Amniotic epithelial cell (primary cell): ENCODE data around the gene TRIM27.
"Not testable (repeated sequence)": the region's sequence is repeated elsewhere in the genome, so short reads cannot be mapped to it uniquely, and the experiment has no call there.

ENCODE experiments used
- DNase-seq: peaks from one replicate; pipeline ENCODE4 v3.0.0-alpha.2; 2010; ENCODE audit warnings: low read depth

Gene TRIM27, protein sequence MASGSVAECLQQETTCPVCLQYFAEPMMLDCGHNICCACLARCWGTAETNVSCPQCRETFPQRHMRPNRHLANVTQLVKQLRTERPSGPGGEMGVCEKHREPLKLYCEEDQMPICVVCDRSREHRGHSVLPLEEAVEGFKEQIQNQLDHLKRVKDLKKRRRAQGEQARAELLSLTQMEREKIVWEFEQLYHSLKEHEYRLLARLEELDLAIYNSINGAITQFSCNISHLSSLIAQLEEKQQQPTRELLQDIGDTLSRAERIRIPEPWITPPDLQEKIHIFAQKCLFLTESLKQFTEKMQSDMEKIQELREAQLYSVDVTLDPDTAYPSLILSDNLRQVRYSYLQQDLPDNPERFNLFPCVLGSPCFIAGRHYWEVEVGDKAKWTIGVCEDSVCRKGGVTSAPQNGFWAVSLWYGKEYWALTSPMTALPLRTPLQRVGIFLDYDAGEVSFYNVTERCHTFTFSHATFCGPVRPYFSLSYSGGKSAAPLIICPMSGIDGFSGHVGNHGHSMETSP

DNA sequence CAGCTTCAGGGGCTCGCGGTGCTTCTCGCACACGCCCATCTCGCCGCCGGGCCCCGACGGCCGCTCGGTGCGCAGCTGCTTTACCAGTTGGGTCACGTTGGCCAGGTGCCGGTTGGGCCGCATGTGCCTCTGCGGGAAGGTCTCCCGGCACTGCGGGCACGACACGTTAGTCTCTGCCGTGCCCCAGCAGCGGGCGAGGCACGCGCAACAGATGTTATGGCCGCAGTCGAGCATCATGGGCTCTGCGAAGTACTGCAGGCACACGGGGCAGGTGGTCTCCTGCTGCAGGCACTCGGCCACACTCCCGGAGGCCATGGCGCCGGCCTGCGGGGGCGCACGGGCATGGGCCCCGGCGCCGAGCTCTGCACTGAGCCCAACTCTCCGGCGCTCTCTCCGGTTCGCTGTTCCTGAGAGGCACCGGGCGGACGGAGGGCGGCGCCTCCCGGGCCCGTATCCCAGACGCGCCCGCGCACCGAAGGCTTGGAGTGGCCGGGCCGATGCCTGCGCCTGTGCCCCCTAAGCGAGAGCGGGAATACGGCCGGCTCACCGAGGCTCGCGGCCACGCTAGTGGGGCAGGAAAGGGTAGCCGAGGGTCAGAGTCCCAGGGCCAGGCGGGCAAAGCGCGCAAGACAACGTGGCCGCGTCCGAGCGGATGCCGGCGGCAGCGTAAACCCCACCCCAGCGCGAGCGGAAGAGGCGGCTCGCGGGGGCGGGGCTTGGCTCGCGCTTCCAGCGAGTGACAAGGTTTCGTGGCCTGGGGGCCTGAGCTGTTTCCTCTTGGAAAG lies at the start of gene TRIM27:
TRIM27 (minus strand) TSS at position 668 of the 785 bp plus-strand sequence; CDS start at position 315, 353 bp downstream.
- peak; percentile 72 for DNase-seq

DNA sequence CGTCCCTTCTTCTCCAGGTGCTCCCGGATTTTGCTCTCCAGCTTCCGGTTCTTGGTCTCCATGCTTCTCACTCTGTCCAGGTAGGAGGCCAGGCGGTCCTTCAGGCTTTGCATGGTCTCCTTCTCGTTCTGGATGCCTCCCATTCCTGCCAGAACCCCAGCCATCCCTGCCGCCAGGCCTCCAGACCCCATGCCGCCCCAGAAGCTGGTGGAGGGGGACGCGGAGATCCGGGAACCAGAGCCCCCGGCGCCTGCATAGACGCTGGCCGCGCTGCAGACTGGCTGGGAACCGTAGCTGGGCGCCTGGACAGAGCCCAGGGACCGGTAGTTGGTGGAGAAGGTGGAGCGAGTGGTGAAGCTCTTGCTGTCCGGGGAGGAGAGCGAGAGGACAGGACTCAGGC lies 46.3 kb upstream of the TRIM27 start:
- not testable (repeated sequence) for DNase-seq

DNA sequence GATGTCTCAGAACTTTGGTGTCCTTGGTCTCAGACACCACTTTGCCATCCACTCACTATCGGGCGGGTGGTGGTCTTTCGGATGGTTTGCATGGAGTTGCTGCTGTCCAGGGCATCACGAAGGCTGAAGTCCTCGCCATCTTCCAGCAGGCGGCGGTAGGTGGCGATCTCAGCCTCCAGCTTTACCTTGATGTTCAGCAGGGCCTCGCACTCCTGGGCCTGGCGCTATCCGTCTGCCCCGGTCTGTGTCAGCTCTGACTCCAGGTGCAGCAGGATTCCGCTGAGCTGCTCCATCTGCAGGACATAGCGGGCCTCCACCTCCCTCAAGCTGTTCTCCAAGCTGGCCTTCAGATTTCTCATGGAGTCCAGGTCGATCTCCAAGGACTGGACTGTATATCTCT lies 45.3 kb upstream of the TRIM27 start:
- DNase-seq, result no peak

DNA sequence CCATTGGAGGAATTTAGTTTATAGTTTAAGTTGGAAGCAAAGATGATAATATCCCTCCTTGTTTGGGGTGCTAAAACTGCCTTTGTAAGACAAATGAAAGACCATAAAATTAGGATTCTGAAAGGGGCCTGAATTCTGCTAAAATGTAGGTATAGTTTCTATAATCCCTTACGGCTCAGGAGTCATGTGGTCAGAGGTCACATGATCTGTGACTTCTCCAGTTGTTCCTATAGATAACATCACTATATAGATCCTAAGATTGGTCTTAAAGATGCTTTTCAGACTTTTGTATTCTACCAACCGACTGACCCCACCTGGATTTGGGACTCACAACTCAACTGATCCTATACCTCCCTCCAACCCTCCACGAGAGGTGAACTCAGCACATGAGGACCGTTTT lies 44.7 kb upstream of the TRIM27 start:
- no peak for DNase-seq

DNA sequence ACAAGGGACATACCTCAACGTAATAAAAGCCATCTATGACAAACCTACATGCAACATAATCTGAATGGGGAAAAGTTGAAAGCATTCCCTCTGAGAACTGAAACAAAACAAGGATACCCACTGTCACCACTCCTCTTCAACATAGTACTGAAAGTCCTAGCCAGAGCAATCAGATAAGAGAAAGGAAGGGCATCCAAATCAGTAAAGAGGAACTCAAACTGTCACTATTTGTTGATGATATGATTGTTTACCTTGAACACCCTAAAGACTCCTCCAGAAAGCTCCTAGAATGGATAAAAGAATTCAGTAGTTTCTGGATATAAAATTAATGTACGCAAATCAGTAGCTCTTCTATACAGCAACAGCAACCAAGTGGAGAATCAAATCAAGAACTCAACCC lies 41.9 kb upstream of the TRIM27 start:
- no peak for DNase-seq

DNA sequence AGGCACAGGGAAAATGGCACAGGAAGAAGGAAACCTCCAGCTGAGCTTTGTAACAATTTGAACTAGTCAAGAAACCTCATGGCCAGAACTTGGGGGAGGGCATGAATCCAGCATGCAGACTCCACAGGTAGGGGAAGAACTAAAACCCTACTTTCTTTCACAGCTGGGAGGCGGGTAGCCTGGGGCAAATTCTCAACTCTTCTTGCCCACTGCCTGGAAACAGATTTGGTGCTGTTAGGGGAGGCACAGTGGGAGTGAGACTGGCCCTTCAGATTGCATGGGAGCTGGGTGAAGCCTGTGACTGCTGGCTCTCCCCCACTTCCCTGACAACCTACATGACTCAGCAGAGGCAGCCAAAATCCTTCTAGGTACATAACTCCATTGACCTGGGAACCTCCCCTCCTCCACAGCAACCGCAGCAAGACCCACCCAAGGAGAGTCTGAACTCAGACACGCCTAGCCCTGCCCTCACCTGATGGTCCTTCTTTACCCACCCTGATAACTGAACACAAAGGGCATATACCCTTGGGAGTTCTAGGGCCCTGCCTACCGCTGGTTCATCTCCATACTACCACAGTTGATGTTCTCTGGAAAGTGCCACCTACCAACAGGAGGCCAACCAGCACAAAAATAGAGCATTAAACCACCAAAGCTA lies 37.2 kb upstream of the TRIM27 start:
- DNase-seq, result no peak

DNA sequence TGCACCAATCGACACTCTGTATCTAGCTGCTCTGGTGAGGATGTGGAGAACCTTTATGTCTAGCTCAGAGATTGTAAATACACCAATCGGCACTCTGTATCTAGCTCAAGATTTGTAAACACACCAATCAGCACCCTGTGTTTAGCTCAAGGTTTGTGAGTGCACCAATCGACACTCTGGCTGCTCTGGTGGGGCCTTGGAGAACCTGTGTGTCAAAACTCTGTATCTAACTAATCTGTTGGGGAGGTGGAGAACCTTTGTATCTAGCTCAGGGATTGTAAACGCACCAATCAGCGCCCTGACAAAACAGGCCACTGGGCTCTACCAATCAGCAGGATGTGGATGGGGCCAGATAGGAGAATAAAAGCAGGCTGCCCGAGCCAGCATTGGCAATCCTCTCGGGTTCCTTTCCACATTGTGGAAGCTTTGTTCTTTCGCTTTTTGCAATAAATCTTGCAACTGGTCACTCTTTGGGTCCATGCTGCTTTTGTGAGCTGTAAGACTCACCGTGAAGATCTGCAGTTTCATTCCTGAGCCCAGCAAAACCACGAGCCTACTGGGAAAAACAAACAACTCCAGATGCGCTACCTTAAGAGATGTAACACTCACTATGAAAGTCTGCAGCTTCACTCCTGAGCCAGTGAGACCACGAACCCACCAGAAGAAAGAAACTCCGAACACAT lies 34.9 kb upstream of the TRIM27 start:
- DNase-seq, result not testable (repeated sequence)

DNA sequence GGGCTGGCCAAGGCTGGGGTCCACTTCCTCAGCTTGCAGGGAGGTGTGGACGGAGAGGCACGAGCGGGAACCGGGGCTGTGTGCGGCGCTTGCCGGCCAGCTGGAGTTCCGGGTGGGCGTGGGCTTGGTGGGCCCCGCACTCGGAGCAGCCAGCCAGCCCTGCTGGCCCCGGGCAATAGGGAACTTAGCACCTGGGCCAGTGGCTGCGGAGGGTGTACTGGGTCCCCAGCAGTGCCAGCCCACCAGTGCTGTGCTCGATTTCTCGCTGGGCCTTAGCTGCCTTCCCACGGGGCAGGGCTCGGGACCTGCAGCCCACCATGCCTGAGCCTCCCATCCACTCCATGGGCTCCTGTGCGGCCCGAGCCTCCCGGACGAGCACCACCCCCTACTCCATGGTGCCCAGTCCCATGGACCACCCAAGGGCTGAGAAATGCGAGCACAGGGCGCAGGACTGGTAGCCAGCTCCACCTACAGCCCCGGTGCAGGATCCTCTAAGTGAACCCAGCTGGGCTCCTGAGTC lies 34.1 kb upstream of the TRIM27 start:
- not testable (repeated sequence) for DNase-seq

DNA sequence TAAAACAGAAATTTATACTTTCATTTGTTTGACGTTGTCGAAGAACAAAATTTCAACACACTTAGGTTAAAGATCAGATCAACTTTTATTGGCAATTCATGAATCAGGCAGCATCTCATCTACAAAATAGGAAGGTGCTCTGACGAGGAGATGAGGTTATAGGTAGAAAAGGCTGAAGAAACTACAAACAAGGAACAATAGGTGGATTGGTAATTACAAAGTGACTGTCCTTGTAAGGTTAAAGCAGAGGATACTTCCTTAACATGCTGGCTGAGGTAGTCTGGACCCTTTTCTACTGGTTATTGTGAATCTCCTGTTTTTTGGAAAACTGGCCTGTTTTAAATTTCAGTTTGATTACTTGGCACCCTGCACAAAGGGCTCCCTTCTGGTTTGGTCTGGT lies 32.5 kb upstream of the TRIM27 start:
- no peak for DNase-seq

DNA sequence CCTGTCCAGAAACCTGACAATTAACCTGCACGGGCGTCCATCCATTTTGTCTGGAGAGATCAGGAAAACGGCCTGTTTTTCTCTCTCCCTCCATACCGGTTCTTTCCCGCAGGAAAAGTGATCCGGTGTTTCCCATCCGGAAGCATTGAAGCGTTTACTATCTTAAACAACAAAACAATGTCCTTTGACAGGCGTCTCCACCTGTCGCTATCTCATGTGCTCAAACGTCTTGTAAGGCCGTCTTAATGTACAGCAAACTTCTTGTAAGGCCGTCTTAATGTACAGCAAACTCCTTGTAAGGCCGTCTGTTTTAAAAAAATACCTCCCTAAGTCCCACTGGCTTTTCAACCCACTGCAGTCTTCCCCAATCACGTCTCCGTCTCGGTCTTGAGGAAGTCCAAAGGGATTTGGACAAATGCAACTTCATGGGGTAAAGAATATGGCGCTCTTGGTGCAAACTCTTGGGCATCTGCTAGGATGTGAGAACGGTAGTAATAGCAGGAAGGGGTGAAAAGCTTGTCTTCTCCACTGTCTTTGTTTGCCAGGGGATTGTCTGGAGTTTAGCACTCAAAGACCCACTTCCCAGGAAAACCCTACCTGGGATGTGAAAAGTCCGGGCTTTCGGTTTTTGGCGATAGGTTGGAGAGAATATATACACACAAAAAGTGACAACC lies 29.9 kb upstream of the TRIM27 start:
- DNase-seq, result peak; percentile 24

DNA sequence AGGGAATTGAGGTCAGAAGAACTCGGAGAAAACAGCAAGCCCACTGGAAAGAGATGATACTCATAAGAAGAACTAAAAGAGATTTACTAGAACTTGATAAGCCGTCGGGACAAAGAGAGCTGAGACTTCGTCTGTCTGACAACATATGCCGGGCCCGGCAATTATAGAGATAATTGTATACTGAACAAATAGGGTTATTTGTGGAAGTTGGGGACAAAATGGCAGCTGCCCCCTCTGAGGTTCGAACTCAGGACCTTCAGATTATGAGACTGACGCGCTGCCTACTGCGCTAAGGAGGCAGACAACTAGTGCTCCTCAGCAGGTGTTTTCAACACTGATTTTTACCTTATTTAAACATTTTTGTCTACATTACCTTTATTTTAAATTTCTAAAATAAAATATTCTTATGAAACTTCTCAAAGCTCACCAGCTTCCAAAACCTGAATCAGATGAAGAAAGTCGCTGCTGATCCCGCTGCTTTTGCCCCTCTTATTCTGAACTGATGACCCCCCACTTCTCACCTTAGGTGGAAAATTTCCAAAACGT lies 29.3 kb upstream of the TRIM27 start:
- DNase-seq, result peak; percentile 52

DNA sequence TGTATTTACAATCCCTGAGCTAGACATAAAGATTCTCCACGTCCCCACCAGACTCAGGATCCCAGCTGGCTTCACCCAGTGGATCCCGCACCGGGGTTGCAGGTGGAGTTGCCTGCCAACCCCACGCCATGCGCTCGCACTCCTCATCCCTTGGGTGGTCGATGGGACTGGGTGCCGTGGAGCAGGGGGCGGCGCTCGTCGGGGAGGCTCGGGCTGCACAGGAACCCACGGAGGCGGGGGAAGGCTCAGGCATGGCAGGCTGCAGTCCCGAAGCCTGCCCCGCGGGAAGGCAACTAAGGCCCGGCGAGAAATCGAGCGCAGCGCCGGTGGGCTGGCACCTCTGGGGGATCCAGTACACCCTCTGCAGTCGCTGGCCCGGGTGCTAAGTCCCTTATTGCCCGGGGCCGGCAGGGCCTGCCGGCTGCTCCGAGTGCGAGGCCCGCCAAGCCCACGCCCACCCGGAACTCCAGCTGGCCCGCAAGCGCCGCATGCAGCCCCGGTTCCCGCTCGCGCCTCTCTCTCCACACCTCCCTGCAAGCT lies 25.9 kb upstream of the TRIM27 start:
- not testable (repeated sequence) for DNase-seq

DNA sequence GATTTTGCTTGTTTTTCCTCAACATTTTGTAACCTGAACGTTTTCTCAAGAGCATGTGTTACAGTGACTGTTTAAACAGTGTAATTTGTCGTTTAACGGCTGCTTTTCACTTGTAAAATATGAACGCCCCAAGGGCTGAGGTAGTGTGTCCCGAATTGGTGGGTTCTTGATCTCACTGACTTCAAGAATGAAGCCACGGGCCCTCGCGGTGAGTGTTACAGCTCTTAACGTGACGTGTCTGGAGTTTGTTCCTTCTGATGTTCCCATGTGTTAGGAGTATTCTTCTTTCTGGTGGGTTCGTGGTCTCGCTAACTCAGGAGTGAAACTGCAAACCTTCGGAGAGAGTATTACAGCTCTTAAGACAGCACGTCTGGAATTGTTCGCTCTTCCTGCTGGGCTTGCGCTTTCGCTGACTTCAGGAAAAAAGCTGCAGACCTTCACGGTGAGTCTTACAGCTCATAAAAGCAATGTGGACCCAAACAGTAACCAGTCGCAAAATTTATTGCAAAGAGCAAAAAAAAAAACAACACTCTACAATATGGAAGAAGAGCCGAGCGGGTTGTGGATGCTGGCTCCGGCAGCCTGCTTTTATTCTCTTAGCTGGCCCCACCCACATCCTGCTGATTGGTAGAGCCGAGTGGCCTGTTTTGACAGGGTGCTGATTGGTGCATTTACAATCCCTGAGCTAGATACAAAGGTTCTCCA lies 25.1 kb upstream of the TRIM27 start:
- no peak for DNase-seq

DNA sequence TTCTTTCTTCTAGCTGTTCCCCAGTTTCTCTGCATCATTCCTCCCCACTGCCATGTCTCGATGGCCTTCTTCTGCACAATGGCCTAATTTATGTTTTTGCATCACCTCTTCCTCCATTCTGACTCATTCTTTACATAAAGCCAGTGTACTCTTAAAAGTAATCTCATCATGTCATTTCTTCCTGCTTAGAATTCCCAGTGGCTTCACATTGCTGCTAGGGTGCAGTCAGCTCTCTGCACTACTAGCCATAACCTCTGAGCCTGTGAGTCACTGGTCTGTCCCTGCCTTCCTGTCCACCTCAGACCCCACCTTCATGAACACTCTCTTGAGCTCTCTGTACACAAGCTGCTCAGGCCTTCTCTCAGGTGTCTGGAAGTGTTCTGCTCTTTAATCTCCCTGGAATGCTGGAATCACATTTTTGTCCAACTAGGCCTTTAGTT lies 24.1 kb upstream of the TRIM27 start:
- DNase-seq, result peak; percentile 27

DNA sequence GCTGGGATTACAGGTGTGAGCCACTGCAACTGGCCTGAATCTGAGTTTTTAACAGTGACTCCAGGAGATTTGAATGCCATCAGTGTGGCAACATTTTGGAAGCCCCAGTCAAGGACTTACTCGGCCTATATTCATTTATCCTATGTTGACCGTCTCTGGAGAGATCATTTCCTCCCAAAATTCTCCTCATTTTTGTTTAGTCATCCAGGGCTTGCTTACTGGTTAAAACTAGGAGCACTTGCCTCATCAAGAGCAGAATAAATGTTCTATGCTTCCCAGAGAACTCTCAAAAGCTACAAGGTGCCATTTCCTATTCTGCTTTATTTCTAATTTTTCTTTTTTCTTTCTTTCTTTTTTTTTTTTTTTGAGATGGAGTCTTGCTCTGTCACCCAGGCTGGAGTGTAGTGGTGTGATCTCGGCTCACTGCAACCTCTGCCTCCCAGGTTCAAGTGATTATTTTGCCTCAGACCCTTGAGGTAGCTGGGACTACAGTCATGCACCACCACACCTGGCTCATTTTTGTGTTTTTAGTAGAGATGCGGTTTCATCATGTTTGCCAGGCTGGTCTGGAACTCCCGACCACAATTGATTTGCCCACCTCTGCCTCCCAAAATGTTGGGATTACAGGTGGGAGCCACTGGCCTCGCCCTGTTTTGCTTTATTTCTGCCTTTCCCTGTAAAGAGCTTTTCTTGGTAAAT lies 23.4 kb upstream of the TRIM27 start:
- DNase-seq, result no peak

DNA sequence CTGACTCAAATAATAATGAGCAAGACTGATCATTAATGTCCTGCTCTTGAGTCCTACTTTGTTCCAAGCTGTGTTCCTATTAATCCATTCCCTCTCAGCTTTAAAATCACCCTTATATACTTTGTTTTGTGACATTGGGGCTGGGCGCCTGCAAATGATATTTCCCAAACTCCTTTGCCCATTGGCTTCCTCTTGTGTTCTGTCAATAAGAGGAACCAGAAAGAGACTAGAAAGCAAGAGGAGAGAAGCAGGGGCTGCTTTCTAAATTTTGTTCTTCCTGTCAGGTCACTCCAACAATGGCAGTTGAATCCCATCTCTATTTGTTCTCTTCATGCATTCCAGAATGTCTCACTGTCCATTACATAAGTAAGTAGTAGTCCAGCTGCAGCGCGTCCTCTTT lies 21.6 kb upstream of the TRIM27 start:
- DNase-seq, result no peak

DNA sequence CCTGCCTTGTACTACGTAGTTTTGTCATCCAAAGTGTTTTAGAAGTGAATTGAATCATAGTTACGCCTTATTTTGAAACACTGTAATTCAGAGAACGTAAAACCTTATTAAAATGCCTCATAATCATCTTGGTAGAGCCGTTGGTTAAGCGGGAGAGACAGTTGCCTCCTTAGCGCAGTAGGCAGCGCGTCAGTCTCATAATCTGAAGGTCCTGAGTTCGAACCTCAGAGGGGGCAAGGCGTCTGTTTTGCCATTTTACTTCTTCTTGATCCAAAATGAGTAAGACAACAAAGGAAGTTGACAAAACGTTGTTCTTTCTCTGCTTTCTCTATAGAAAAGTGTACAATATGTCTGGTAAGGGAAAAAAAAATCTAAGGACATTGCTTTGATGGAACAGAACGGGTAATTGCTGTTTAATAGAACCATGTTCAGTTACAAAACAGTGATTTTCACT lies 20.7 kb upstream of the TRIM27 start:
- peak; percentile 79 for DNase-seq

DNA sequence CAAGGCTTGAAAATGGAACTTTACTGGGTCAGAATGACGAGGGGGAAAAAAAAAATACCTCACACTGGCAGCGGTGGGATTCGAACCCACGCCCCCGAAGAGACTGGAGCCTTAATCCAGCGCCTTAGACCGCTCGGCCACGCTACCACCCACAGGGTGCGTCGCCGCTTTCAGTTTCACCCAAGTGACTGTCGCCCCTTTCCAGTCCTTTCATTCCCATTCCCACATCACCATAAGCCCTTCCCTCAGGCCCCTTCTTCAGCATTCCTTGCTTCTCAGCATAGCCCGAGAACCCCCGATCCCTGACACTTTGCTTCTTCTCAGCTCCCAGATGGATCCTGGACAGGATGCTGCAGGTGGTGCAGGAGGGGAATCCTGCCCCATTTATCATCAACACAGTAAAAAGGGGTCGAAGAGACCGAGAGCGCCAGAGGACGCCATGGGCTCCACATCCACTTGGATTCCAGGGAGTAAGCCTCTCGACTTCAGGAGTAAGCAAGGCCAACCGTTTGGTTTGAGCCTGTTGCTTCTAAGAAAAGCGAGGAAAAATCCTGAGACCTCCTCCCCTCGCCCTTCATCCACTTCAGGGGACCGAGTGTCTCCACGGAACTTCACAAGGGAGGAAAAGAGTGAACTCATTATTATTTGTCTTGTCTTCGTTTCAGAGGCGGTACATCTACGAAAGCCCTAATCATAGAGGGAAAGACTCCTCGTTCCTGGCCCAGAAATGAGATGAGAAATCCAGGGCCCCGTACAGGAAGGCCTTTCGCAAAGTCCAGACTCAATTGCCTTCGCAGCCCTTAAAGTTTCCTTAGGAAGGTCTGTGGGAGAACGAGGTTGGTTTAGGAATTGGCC lies 20.0 kb upstream of the TRIM27 start:
- peak; percentile 63 for DNase-seq
